Measurements from ENCODE around the gene KRT7. TPM values are rescaled to one million over a fixed set of nuclear protein-coding genes. Genes with fewer than 3 reads are reported as not detected.

The KRT7 gene
- total and polyA plus RNA-seq, 9 of the 15 experiments (the other 6 are each of a cell fraction or from before 2014, with no cell fraction given) = 1.4 TPM; not detected in 8

GRCh38 chr12:52280319-52280795 is 47.3 kb downstream of the KRT7 start (continued):
- no peak for TF ChIP-seq SIN3A (IDR thresholded peaks at IDR 0.05; ENCODE audit: borderline replicate concordance in 2 of 2, control insufficient read depth in 1 of 2, low read depth in 2 of 2, low read length in 2 of 2)
- TF ChIP-seq NONO (IDR thresholded peaks at IDR 0.05; ENCODE audit: low read depth in 2 of 2, low read length in 1 of 2) = no peak
- no peak for TF ChIP-seq ZNF407 (IDR thresholded peaks at IDR 0.05; ENCODE audit: low read depth)
- TF ChIP-seq ADNP (tag; IDR thresholded peaks at IDR 0.05) = no peak
- TF ChIP-seq ETS1 (conservative IDR thresholded peaks at IDR 0.05; ENCODE audit: control insufficient read depth, low read depth, low read length) = no peak
- TF ChIP-seq ZNF239 (CRISPR knock-in tag; IDR thresholded peaks at IDR 0.05) = no peak
- TF ChIP-seq CCAR2 (IDR thresholded peaks at IDR 0.05; ENCODE audit: low read depth, low read length) = no peak
- peak; percentile 54; the same call in 1 of the 2 replicates for TF ChIP-seq CTBP1 (IDR thresholded peaks at IDR 0.05; ENCODE audit: borderline replicate concordance)
- no peak for TF ChIP-seq NKRF (IDR thresholded peaks at IDR 0.05; ENCODE audit: borderline replicate concordance)
- no peak for TF ChIP-seq IRF1 (CRISPR knock-in tag; IDR thresholded peaks at IDR 0.05; ENCODE audit: borderline replicate concordance)

Measured in K562 (cell line).